Cortex of kidney (tissue), 1 donor: Measurements from ENCODE around the gene GBA2.

Experiments used
- DNase-seq: peaks from one replicate; lab custom pipeline; 2025; lab: John Stamatoyannopoulos, UW

The GBA2 gene

GRCh38 chr9:35748858-35749514 is at the start of gene GBA2, which contains the start of gene RGP1:
GBA2 (minus strand) TSS chr9:35749228; CDS start chr9:35748704, 524 bp downstream.
RGP1 (plus strand) TSS chr9:35749287; CDS start chr9:35749756, 469 bp downstream.
- peak; percentile 62 for DNase-seq

GRCh38 chr9:35797311-35798109 is 48.5 kb upstream of the GBA2 start:
- no peak for DNase-seq

- no peak for DNase-seq
Measured at GRCh38 chr9:35795695-35796094, 46.7 kb upstream of the GBA2 start.

- DNase-seq, result no peak
Measured at GRCh38 chr9:35793461-35793860, 44.4 kb upstream of the GBA2 start.

GRCh38 chr9:35792826-35793225 is 43.8 kb upstream of the GBA2 start:
- no peak for DNase-seq

GRCh38 chr9:35792024-35792813 is 43.2 kb upstream of the GBA2 start:
- no peak for DNase-seq

GRCh38 chr9:35791297-35791921 is 42.4 kb upstream of the GBA2 start, which contains the start of gene NPR2:
NPR2 (plus strand) TSS chr9:35791591; CDS start chr9:35792409, 818 bp downstream.
- DNase-seq, result no peak

GRCh38 chr9:35790385-35791296 is 41.6 kb upstream of the GBA2 start:
- no peak for DNase-seq

GRCh38 chr9:35790025-35790384 is 41.0 kb upstream of the GBA2 start:
- DNase-seq, result no peak

GRCh38 chr9:35789541-35789940 is 40.5 kb upstream of the GBA2 start:
- no peak for DNase-seq

- DNase-seq, result no peak
Measured at GRCh38 chr9:35783418-35783817, 34.4 kb upstream of the GBA2 start.

GRCh38 chr9:35781066-35781465 is 32.0 kb upstream of the GBA2 start:
- no peak for DNase-seq

GRCh38 chr9:35778496-35778895 is 29.5 kb upstream of the GBA2 start:
- DNase-seq, result no peak

GRCh38 chr9:35776018-35776417 is 27.0 kb upstream of the GBA2 start:
- no peak for DNase-seq

GRCh38 chr9:35774907-35775635 is 26.0 kb upstream of the GBA2 start:
- no peak for DNase-seq

GRCh38 chr9:35771943-35772342 is 22.9 kb upstream of the GBA2 start:
- DNase-seq, result no peak

- DNase-seq, result no peak
Measured at GRCh38 chr9:35771534-35771933, 22.5 kb upstream of the GBA2 start.

GRCh38 chr9:35771075-35771433 is 22.0 kb upstream of the GBA2 start:
- no peak for DNase-seq

GRCh38 chr9:35769763-35770162 is 20.7 kb upstream of the GBA2 start:
- no peak for DNase-seq

GRCh38 chr9:35767458-35767857 is 18.4 kb upstream of the GBA2 start:
- no peak for DNase-seq
